ENCODE measurements around the gene ELOVL7. TPM values are rescaled to one million over a fixed set of nuclear protein-coding genes. Genes with fewer than 3 reads are reported as not detected.
"Not testable (repeated sequence)": the region's sequence is repeated elsewhere in the genome, so short reads cannot be mapped to it uniquely, and the experiment has no call there.

ELOVL7 gene
- total RNA-seq, 4 donors from 2014 or later, result 41.5 to 96.9 (median 69.8) TPM

DNA sequence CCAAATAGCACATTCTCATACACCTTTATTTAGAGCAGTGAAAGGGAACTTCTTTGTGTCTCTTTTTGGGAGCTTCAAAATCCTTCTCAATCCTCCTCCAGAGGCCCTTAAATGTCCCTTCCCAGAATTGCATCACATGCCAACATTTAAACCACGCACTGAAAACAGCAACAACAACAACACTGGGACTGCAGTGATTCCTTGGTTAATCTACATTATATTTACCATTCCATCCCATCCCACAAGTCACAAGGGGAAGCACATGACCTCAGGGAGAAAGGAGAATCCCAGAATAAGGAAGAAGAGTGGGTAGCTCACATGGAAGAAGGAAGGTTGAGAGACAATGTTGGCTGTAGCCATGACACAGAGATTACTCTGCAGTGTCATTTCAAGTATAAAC lies 41.1 kb downstream of the ELOVL7 start:
- intact Hi-C loops (cut with DNase I; ENCODE audit: low total_unique reads), result no loop called here
- WGBS, 2 donors, result 86 to 91% methylated on average over 1 of the region's 1 CpG
- no peak overlapping the region for H3K4me3 ChIP-seq (ENCODE audit: low read depth, poor library complexity, severe bottlenecking)
- no peak for TF ChIP-seq CTCF (IDR thresholded peaks at IDR 0.05)
- no peak for TF ChIP-seq POLR2A (IDR thresholded peaks at IDR 0.05)
- DNase-seq (ENCODE audit: low spot score in 2 of 2), result no peak

- DNase-seq (ENCODE audit: low spot score in 2 of 2), result no peak
- TF ChIP-seq POLR2A (IDR thresholded peaks at IDR 0.05) (no peak), CTCF (IDR thresholded peaks at IDR 0.05) (no peak)
- H3K4me3 ChIP-seq (ENCODE audit: low read depth, poor library complexity, severe bottlenecking), result no peak overlapping the region
- intact Hi-C loops (cut with DNase I; ENCODE audit: low total_unique reads), result no loop called here
- 79 to 81% methylated on average over 2 of the region's 2 CpGs for WGBS, 2 donors
Observed at GRCh38 chr5:60802226-60802625, 41.8 kb downstream of the ELOVL7 start.

GRCh38 chr5:60797482-60798153 lies 46.5 kb downstream of the ELOVL7 start:
- H3K4me3 ChIP-seq (ENCODE audit: low read depth, poor library complexity, severe bottlenecking), result no peak overlapping the region
- TF ChIP-seq POLR2A (IDR thresholded peaks at IDR 0.05) (no peak), CTCF (IDR thresholded peaks at IDR 0.05) (no peak)
- no peak for DNase-seq (ENCODE audit: low spot score in 2 of 2)
- intact Hi-C loops (cut with DNase I; ENCODE audit: low total_unique reads), result no loop called here
- WGBS, 2 donors, result 43 to 64% methylated on average over 6 of the region's 6 CpGs

DNA sequence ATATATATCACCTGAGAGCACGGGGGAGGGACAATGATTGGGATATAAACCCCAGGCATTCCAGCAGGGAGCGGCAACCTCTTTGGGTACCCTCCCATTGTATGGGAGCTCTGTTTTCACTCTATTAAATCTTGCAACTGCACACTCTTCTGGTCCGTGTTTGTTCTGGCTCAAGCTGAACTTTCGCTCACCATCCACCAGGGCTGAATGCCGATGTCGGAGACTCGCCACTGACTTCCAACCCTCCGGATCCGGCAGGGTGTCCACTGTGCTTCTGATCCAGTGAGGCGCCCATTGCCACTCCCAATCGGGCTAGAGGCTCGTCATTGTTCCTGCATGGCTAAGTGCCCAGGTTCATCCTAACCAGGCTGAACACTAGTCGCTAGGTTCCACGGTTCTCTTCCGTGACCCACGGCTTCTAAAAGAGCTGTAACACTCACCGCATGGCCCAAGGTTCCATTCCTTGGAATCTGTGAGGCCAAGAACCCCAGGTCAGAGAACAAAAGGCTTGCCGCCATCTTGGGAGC lies 48.6 kb downstream of the ELOVL7 start:
- H3K4me3 ChIP-seq (ENCODE audit: low read depth, poor library complexity, severe bottlenecking); DNase-seq (ENCODE audit: low spot score in 2 of 2); intact Hi-C loops (cut with DNase I; ENCODE audit: low total_unique reads): not testable (repeated sequence)
- 92 to 94% methylated on average over 15 to 18 of the region's 18 CpGs for WGBS, 2 donors

- no peak for TF ChIP-seq POLR2A (IDR thresholded peaks at IDR 0.05)
- TF ChIP-seq CTCF (IDR thresholded peaks at IDR 0.05), result no peak
- WGBS, 2 donors, result 89 to 90% methylated on average over 2 of the region's 2 CpGs
- no peak overlapping the region for H3K4me3 ChIP-seq (ENCODE audit: low read depth, poor library complexity, severe bottlenecking)
- DNase-seq (ENCODE audit: low spot score in 2 of 2), result no peak
- intact Hi-C loops (cut with DNase I; ENCODE audit: low total_unique reads), result no loop called here
Observed at GRCh38 chr5:60794691-60795090, 49.4 kb downstream of the ELOVL7 start.

- intact Hi-C loops (cut with DNase I; ENCODE audit: low total_unique reads), result no loop called here
- H3K4me3 ChIP-seq (ENCODE audit: low read depth, poor library complexity, severe bottlenecking), result no peak overlapping the region
- 92% methylated on average over 2 of the region's 2 CpGs for WGBS, 2 donors
- DNase-seq (ENCODE audit: low spot score in 2 of 2), result no peak
- no peak for TF ChIP-seq POLR2A (IDR thresholded peaks at IDR 0.05)
- TF ChIP-seq CTCF (IDR thresholded peaks at IDR 0.05), result no peak
Observed at GRCh38 chr5:60792438-60792837, 51.6 kb downstream of the ELOVL7 start.
